ENCODE results near the gene HBA2.

The HBA2 gene

GRCh38 chr16:181565-182021, 8.9 kb downstream of the HBA2 start:
- Histone ChIP-seq H3K4me2 (ENCODE audit: low read depth, low read length, poor library complexity, severe bottlenecking) (no peak overlapping the region), H3F3A (ENCODE audit: insufficient read depth) (0 out of 2 replicates have a peak, but pooled peaks cover 5% of the 10 kb centered on the region), H3K4me3 (ENCODE audit: insufficient read depth, low read length, poor library complexity, severe bottlenecking) (no peak overlapping the region)

GRCh38 chr16:183005-183404, 10.3 kb downstream of the HBA2 start:
- no peak overlapping the region for H3K4me2 ChIP-seq (ENCODE audit: low read depth, low read length, poor library complexity, severe bottlenecking)
- H3K27ac ChIP-seq (ENCODE audit: low read depth, low read length), result no peak overlapping the region
- no peak overlapping the region for H2AFZ ChIP-seq (ENCODE audit: low read depth, low read length, severe bottlenecking)
- no peak for TF ChIP-seq EZH2phosphoT487 (conservative IDR thresholded peaks at IDR 0.05; ENCODE audit: low read length)
- TF ChIP-seq CTCF (IDR thresholded peaks at IDR 0.05; ENCODE audit: insufficient read depth, low read length, poor library complexity, severe bottlenecking), result no peak
- no peaks in the 10 kb centered on the region for H3K9me2 ChIP-seq (replicated peaks; ENCODE audit: insufficient read depth, low read length)
- H3K36me3 ChIP-seq (ENCODE audit: low read length), result no peaks in the 10 kb centered on the region
- H3K27me3 ChIP-seq (ENCODE audit: low read length), result no peaks in the 10 kb centered on the region
- no peak overlapping the region for H3K9ac ChIP-seq (ENCODE audit: low read length)
- H3K9me3 ChIP-seq (ENCODE audit: insufficient read depth, low read length), result no peaks in the 10 kb centered on the region
- H4K20me1 ChIP-seq (ENCODE audit: low read depth, low read length), result no peaks in the 10 kb centered on the region
- no peak overlapping the region for H3K4me3 ChIP-seq (ENCODE audit: insufficient read depth, low read length, poor library complexity, severe bottlenecking)
- no peaks in the 10 kb centered on the region for H3K79me2 ChIP-seq (ENCODE audit: insufficient read depth, low read length)
- H3F3A ChIP-seq (ENCODE audit: insufficient read depth), result 0 out of 2 replicates have a peak, but pooled peaks cover 5% of the 10 kb centered on the region

More at GRCh38 chr16:181565-182021, 8.9 kb downstream of the HBA2 start:
- TF ChIP-seq CTCF (IDR thresholded peaks at IDR 0.05; ENCODE audit: insufficient read depth, low read length, poor library complexity, severe bottlenecking), result peak; percentile 84
- no peak for TF ChIP-seq EZH2phosphoT487 (conservative IDR thresholded peaks at IDR 0.05; ENCODE audit: low read length)
- H3K79me2 ChIP-seq (ENCODE audit: insufficient read depth, low read length), result no peaks in the 10 kb centered on the region
- H3K9ac ChIP-seq (ENCODE audit: low read length), result peak overlapping the region; percentile 18; the same call in 1 of the 2 replicates
- no peaks in the 10 kb centered on the region for H3K9me2 ChIP-seq (replicated peaks; ENCODE audit: insufficient read depth, low read length)
- H3K9me3 ChIP-seq (ENCODE audit: insufficient read depth, low read length), result no peaks in the 10 kb centered on the region
- no peak overlapping the region for H2AFZ ChIP-seq (ENCODE audit: low read depth, low read length, severe bottlenecking)
- no peaks in the 10 kb centered on the region for H3K27me3 ChIP-seq (ENCODE audit: low read length)
- no peaks in the 10 kb centered on the region for H4K20me1 ChIP-seq (ENCODE audit: low read depth, low read length)
- no peaks in the 10 kb centered on the region for H3K36me3 ChIP-seq (ENCODE audit: low read length)
- no peak overlapping the region for H3K27ac ChIP-seq (ENCODE audit: low read depth, low read length)

GRCh38 chr16:185213-185612, 12.5 kb downstream of the HBA2 start:
- no peaks in the 10 kb centered on the region for H3K27me3 ChIP-seq (ENCODE audit: low read length)
- H2AFZ ChIP-seq (ENCODE audit: low read depth, low read length, severe bottlenecking), result no peak overlapping the region
- H3K4me3 ChIP-seq (ENCODE audit: insufficient read depth, low read length, poor library complexity, severe bottlenecking), result no peak overlapping the region
- H3K27ac ChIP-seq (ENCODE audit: low read depth, low read length), result no peak overlapping the region
- H3K36me3 ChIP-seq (ENCODE audit: low read length), result no peaks in the 10 kb centered on the region
- H3F3A ChIP-seq (ENCODE audit: insufficient read depth), result 0 out of 2 replicates have a peak, but pooled peaks cover 5% of the 10 kb centered on the region
- H3K79me2 ChIP-seq (ENCODE audit: insufficient read depth, low read length), result no peaks in the 10 kb centered on the region
- no peaks in the 10 kb centered on the region for H4K20me1 ChIP-seq (ENCODE audit: low read depth, low read length)
- H3K9me3 ChIP-seq (ENCODE audit: insufficient read depth, low read length), result no peaks in the 10 kb centered on the region
- H3K9me2 ChIP-seq (replicated peaks; ENCODE audit: insufficient read depth, low read length), result no peaks in the 10 kb centered on the region
- TF ChIP-seq CTCF (IDR thresholded peaks at IDR 0.05; ENCODE audit: insufficient read depth, low read length, poor library complexity, severe bottlenecking), result no peak
- no peak for TF ChIP-seq EZH2phosphoT487 (conservative IDR thresholded peaks at IDR 0.05; ENCODE audit: low read length)
- no peak overlapping the region for H3K9ac ChIP-seq (ENCODE audit: low read length)
- H3K4me2 ChIP-seq (ENCODE audit: low read depth, low read length, poor library complexity, severe bottlenecking), result no peak overlapping the region
